ENCODE results near the gene FAF1.
"Not testable (repeated sequence)": the region's sequence is repeated elsewhere in the genome, so short reads cannot be mapped to it uniquely, and the experiment has no call there.

Gene FAF1

GRCh38 chr1:50959913-50960844 lies at the start of gene FAF1:
Gene FAF1, minus strand, starts transcription at chr1:50960267. Its CDS starts 456 bp downstream, at chr1:50959811.
- peak; percentile 97 for DNase-seq

GRCh38 chr1:51009381-51009780 lies 49.3 kb upstream of the FAF1 start:
- DNase-seq, result no peak

DNA sequence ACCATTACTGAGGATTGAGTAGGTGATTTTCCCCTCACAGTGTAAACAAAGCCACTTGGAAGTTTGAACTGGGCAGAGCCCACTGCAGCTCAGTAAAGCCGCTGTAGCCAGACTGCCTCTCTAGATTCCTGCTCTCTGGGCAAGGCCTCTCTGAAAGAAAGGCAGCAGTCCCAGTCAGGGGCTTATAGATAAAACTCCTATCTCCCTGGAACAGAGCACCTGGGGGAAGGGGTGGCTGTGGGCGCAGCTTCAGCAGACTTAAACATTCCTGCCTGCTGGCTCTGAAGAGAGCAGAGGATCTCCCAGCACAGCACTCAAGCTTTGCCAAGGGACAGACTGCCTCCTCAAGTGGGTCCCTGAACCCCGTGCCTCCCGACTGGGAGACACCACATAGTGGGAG lies 45.5 kb upstream of the FAF1 start:
- DNase-seq, result peak; percentile 11

DNA sequence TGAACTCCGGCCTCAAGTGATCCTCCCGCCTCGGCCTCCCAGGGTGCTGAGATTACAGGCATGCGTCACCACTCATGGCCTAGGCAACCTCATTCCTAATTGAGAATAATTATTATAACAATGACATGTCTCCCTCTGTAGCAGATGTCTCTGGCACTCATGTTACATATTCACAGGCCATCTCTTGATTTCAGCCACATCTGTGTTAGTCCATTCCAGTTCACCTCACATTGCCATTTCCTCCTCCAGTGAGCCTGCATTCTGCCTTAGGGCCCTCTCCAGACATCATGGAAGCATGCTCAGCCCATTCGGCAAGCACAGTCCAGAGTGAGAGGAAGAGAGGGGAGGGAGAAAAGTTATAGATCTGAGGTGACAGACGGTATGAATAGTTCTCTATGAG lies 42.4 kb upstream of the FAF1 start:
- no peak for DNase-seq

DNA sequence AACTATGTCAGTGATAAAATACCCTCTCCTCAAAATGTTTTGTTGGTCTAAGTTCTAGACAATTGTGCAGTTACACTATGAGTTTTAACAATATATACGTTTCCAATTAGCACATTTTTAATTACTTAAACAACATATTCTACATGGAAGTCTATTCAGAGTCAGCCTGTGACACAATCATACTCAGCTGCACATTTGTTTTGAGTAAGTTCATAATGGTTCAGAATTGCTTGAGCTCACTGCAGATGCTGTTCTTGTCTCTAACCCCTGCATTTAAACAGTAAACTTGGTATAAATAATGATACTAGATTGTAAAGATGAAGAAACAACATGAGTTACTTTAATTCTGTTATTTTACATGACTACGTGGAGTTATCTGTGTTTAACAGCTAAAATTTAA lies 40.6 kb upstream of the FAF1 start:
- no peak for DNase-seq

DNA sequence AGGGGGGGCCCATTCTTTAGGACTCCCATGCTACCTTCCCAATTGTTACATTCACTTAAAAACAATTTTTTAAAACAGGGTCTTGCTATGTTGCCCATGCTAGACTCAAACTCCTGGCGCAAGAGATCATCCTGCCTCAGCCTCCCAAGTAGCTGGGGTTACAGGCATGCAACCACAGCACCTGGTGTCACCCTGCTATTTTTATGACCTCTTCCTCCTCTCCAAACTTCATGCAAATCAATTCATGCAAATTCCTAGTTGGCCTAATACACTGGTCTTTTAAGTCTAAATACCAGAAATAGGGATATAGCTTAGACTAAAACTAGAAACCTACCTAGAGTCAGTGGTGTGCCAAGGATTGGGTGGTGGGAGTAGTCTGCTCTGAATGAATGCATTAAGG lies 40.1 kb upstream of the FAF1 start:
- DNase-seq, result no peak

- DNase-seq, result not testable (repeated sequence)
Observed at GRCh38 chr1:50999375-50999774, 39.3 kb upstream of the FAF1 start.

- no peak for DNase-seq
Observed at GRCh38 chr1:50996083-50996482, 36.0 kb upstream of the FAF1 start.

DNA sequence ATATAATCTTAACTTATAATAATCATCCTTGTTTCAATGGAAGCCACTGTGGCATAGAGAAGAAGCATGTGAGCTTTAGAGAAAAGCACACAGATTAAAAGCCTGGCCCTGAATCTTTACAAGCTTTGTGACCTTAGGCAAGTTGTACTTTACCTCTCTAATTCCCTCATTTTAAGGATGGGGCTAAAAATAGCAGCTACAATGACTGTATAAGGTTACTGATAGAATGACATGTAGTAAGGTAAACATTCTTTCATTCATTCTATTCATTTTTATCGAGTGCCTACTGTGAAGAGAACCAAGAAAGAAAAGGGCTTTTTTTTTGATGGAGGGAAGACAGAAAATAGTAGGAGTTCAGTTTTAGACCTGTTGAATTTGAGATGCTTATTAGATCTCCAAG lies 35.6 kb upstream of the FAF1 start:
- no peak for DNase-seq

DNA sequence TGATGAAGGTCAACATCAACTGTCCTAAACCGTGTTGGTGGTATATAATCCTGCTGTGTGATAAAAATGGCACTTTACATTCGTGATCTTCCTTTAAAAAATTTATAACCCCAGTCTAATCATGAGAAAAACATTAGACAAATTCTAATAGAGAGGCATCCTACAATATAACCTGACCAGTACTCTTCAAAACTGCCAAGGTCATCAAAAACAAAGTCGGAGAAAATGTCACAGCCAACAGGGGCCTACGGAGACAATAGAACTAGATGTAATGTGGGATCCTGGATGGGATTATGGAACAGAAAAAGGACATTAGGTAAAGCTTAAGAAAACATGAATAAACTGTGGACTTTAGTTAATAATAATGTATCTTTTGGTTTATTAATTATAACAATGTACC lies 34.9 kb upstream of the FAF1 start:
- no peak for DNase-seq

DNA sequence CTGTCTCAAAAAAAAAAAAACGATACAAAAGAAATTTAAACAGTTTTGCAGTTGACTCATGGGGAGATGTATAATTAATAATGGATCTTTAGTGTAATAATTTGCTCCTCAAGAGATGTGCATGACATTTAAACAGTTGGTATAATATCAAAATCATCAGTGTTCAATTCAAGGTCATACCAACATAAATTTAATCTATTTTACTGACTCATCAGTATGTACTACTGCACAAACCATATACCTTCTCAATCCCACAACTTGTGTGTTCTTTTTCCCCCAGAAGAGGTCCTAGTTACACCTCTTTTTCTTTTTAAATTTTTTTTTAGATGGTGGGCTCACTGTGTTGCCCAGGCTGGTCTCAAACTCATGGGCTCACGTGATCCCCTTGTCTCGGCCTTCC lies 33.6 kb upstream of the FAF1 start:
- DNase-seq, result no peak

GRCh38 chr1:50992532-50993318 lies 32.7 kb upstream of the FAF1 start:
- DNase-seq, result no peak

DNA sequence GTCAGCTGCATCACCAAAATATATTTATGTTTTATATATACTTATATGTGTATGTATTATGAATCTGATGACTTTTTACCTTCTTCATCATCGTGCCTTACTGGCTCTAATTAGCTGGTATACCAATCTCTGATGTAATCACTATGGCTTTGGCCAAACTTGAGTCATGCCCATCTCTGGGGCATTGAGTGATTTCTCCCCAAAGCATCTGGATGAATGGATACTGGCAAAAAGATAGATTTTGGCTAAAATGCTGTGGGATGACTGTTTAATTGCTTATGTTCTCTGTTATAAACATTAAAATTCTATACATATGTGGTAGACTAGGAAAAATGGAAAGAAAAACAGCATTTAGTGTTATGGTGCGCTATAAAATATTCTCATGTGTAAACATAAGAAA lies 29.6 kb upstream of the FAF1 start:
- DNase-seq, result no peak

DNA sequence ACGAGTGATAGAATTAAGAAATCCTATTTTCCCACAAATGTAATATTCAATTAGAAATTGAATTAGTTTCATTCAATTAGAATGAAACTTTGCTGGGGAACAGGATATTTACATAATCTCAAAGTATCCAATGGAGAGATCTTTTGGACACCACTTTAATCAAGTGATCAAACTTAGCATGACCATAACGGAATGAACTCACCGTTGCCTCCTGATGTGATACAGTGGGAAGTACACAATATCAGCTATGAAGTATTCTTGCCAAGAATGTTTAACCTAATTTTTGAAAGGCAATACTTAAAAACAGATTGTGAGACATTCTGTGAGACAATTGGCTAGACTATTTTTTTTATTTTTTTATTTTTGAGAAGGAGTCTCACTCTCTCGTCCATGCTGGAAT lies 26.6 kb upstream of the FAF1 start:
- DNase-seq, result no peak

DNA sequence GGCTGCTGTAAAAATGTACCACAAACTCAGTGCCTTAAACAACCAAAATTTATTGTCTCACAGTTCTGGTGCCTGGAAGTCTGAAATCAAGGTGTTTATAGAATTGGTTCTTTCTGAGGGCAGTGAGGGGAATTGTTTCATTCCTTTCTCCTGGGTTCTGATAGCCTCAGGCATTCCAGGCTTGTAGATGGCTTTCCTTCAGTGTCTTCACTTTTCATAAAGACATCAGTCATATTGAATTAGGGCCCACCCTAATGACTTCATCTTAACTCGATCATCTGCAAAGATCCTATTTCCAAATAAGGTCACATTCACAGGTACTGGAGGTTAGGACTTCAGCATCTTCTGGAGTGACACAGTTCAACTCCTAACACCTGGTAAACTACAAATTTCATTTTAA lies 25.0 kb upstream of the FAF1 start:
- DNase-seq, result no peak

- no peak for DNase-seq
Observed at GRCh38 chr1:50983219-50983802, 23.2 kb upstream of the FAF1 start.

DNA sequence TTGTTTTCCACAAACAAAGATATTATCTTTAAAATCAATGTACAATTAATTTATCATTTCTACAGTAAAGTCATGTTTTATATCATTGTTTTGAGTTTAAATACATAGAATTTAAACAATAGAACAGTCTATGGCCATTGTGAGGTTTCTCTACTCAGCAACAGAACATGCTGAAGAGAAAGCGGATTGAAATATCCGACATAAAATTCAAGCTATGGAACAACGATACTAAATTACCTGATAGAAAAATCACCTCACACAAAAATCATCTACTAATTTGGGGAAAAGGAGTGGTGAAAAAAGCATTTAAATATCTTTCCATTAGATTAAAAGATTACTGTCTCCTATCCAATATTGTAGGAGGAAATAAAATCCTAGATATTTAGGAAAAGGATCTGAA lies 22.5 kb upstream of the FAF1 start:
- no peak for DNase-seq

DNA sequence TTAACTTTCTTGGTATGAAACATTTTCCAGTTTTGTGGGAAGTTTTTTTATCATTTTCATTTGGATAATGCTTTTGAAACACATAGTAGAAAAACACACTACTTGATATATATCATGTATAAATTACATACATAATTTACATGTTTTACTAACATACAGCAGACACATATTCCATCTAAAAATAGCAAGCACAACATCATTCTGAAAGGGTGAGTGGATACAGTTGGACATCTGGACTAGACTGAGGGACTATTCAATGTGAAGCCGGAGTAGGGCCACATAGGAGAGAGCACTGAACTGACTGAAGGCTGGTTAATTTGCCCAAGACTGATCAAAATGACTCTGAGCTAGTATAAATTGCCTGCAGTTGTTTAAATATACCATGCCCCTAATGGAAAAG lies 21.7 kb upstream of the FAF1 start:
- DNase-seq, result no peak

DNA sequence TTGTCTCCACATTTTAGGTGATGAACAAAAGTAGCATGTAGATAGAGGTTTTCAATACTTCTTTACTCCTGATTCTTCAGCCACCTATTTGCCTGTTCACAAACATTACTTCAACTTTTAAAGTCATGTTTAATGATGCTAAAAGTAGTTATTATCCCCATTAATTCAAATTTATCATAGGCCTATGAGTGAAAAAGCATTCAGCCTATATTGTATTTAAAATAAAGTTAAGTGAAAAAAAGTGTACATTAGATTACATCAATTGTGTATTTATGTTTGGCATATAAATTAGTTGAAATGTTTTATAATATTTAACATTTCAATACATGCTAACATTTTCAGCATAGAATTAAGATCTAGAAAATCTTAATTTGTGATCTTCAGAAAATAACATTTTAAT lies 20.4 kb upstream of the FAF1 start:
- no peak for DNase-seq

DNA sequence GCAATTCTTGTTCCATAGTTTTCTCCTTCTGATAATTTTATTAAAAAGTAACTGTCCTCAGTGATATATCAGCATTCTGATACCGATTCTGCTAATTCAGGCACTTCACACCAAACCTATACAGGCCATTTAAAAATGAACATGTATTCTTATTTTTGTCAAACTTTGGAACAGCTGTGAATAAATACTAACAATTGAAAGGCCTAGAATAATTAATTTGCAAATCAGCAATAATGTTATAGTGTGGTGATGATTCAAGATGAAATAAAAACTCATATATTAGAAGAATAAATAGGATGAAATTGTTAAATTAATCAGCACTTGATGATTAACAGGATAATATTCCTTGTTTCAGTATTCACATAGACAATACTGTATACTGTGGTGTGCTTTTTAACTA lies 19.9 kb upstream of the FAF1 start:
- DNase-seq, result no peak

DNA sequence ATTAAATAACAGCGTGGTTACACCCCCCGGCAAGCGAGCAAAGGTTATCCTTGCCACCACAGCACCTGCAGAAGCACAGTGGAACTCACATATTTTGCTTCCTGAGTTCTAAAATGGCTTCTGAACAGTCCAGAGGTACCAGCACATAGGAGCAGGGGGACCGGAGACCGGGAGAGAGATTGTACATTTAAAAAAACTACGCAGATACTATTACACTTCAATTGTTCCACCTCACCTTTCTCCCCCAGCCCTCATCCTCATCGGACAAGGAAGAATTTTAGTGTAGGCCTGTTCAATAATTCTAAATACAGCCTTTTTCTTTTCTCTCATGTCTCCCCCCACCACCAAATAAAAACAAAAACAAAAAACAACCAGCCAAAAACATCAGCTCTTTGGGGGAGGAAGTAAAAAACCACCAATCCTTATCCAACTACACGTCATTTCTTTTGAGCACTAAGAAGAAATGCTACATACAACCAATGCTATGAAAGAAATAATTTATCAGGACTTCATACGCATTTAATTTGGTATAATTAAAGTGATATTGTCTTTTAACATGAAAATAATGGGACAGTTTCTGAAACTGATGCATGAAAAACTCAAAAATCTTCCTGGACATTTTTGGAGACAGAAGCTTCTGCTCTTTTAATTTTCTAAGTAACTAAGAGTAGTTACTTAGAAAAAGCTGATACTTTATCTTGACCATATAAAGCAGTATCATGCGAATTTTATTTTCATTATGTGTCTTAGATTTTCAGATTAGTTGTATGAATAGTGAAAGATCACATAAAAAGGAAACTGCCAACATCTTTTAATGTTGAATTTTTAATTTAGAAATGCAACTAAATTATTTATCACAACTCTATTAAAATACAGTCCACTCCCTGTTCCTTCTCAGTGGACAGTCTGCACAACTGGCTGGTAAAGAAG lies 19.1 kb upstream of the FAF1 start:
- peak; percentile 31 for DNase-seq

GRCh38 chr1:50978144-50978851 lies 18.2 kb upstream of the FAF1 start:
- DNase-seq, result peak; percentile 70

Measured in hematopoietic multipotent progenitor cell treated with erythropoietin and hydrocortisone succinate and interleukin-3 and kit ligand, for 6 days (in vitro differentiated cells).